ENCODE measurements around the gene FYN.

GRCh38 chr6:111858347-111858746 lies 14.9 kb downstream of the FYN start:
- TF ChIP-seq POLR2A (IDR thresholded peaks at IDR 0.05) (no peak), CTCF (IDR thresholded peaks at IDR 0.05) (no peak)
